ENCODE measurements around the gene NUDT16L1. TPM values are rescaled to one million over a fixed set of nuclear protein-coding genes. Genes with fewer than 3 reads are reported as not detected.
A peak's percentile ranks its signal among the peaks of the same experiment; 100 is the strongest.

The NUDT16L1 gene
- total and polyA plus RNA-seq, 2 of the 13 experiments (the other 11 are each of a cell fraction or from before 2014, with no cell fraction given) = 28.0 to 40.5 TPM

- TF ChIP-seq ATAD3A (CRISPR knock-in tag; IDR thresholded peaks at IDR 0.05) (no peak), ZBTB1 (CRISPR knock-in tag; IDR thresholded peaks at IDR 0.05; ENCODE audit: borderline replicate concordance) (no peak), MAZ (IDR thresholded peaks at IDR 0.05; ENCODE audit: borderline replicate concordance, low read depth, low read length) (0 out of 2 replicates have a peak, but pooled peaks have one; percentile 33), MAZ (CRISPR knock-in tag; IDR thresholded peaks at IDR 0.05; ENCODE audit: low read depth) (peak; percentile 55), CREB1 (IDR thresholded peaks at IDR 0.05) (peak; percentile 75), CREB1 (CRISPR knock-in tag; IDR thresholded peaks at IDR 0.05) (no peak), FOXP1 (IDR thresholded peaks at IDR 0.05) (no peak), FOXP1 (CRISPR knock-in tag; IDR thresholded peaks at IDR 0.05) (no peak), REST (IDR thresholded peaks at IDR 0.05; ENCODE audit: borderline replicate concordance in 1 of 2, low read depth in 1 of 2, low read length in 2 of 2) (no peak), ARNT (IDR thresholded peaks at IDR 0.05) (no peak), SAP130 (CRISPR knock-in tag; IDR thresholded peaks at IDR 0.05; ENCODE audit: low read depth) (peak; percentile 86), HOXA5 (CRISPR knock-in tag; IDR thresholded peaks at IDR 0.05) (no peak), ZNF800 (CRISPR knock-in tag; IDR thresholded peaks at IDR 0.05) (no peak), NPAS2 (CRISPR knock-in tag; IDR thresholded peaks at IDR 0.05; ENCODE audit: borderline replicate concordance) (no peak), ZNF607 (CRISPR knock-in tag; IDR thresholded peaks at IDR 0.05; ENCODE audit: borderline replicate concordance) (no peak), MYC (CRISPR knock-in tag; IDR thresholded peaks at IDR 0.05; ENCODE audit: borderline replicate concordance) (peak; percentile 59), TEAD2 (CRISPR knock-in tag; IDR thresholded peaks at IDR 0.05) (no peak), RORA (CRISPR knock-in tag; IDR thresholded peaks at IDR 0.05) (no peak), ZNF558 (CRISPR knock-in tag; IDR thresholded peaks at IDR 0.05; ENCODE audit: borderline replicate concordance) (peak; percentile 27; the same call in 1 of the 2 replicates), CEBPB (IDR thresholded peaks at IDR 0.05; ENCODE audit: borderline replicate concordance, low read depth, low read length) (no peak), ZNF143 (CRISPR knock-in tag; IDR thresholded peaks at IDR 0.05) (no peak), BCL6 (CRISPR knock-in tag; IDR thresholded peaks at IDR 0.05) (no peak), ZNF430 (CRISPR knock-in tag; IDR thresholded peaks at IDR 0.05) (no peak), ZFAT (CRISPR knock-in tag; conservative IDR thresholded peaks at IDR 0.05) (no peak)
- TF ChIP-seq, protein P1, sequence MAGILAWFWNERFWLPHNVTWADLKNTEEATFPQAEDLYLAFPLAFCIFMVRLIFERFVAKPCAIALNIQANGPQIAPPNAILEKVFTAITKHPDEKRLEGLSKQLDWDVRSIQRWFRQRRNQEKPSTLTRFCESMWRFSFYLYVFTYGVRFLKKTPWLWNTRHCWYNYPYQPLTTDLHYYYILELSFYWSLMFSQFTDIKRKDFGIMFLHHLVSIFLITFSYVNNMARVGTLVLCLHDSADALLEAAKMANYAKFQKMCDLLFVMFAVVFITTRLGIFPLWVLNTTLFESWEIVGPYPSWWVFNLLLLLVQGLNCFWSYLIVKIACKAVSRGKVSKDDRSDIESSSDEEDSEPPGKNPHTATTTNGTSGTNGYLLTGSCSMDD (CRISPR knock-in tag; IDR thresholded peaks at IDR 0.05) = no peak; the same call in 1 of the 2 replicates
Observed at GRCh38 chr16:4693296-4693955, at the start of gene NUDT16L1 (continued).

All from HepG2 (cell line).